ENCODE measurements around the gene SLC6A13. TPM values are rescaled to one million over a fixed set of nuclear protein-coding genes. Genes with fewer than 3 reads are reported as not detected.

SLC6A13 gene
- total and polyA plus RNA-seq, 9 donors, result 0.13 to 6.1 (median 0.75) TPM; not detected in 3

DNA sequence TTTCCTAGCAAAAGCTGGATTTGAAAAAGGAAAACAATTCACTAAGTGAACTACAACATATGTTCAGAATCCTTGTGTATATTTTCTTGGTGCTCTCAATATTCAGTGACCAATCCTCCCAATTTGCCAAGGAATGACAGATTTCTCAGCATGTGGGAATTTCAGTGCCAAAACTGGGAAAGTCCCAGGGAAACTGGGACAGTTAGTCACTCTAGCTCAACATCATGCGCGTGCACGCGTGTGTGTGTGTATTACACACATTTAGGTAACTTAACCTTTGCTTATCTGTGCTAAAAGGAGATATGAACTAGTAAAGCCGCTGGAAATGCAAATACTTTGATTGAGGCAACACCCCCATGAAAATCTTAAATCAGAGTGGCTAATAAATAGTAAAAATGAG is 26.1 kb upstream of the SLC6A13 start:
- no peak for DNase-seq
- no peak overlapping the region for H3K4me3 ChIP-seq
- intact Hi-C loops (cut with DNase I), result no loop called here
- no peaks in the 10 kb centered on the region for H3K9me3 ChIP-seq
- H3K36me3 ChIP-seq, result no peaks in the 10 kb centered on the region
- TF ChIP-seq, protein P1, sequence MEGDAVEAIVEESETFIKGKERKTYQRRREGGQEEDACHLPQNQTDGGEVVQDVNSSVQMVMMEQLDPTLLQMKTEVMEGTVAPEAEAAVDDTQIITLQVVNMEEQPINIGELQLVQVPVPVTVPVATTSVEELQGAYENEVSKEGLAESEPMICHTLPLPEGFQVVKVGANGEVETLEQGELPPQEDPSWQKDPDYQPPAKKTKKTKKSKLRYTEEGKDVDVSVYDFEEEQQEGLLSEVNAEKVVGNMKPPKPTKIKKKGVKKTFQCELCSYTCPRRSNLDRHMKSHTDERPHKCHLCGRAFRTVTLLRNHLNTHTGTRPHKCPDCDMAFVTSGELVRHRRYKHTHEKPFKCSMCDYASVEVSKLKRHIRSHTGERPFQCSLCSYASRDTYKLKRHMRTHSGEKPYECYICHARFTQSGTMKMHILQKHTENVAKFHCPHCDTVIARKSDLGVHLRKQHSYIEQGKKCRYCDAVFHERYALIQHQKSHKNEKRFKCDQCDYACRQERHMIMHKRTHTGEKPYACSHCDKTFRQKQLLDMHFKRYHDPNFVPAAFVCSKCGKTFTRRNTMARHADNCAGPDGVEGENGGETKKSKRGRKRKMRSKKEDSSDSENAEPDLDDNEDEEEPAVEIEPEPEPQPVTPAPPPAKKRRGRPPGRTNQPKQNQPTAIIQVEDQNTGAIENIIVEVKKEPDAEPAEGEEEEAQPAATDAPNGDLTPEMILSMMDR (IDR thresholded peaks at IDR 0.05), result no peak
- TF ChIP-seq POLR2A (IDR thresholded peaks at IDR 0.05), result no peak
- TF ChIP-seq EP300 (IDR thresholded peaks at IDR 0.05), result no peak
- H3K4me1 ChIP-seq (ENCODE audit: insufficient read depth), result no peaks in the 10 kb centered on the region
- no peak overlapping the region for H3K27ac ChIP-seq
- H3K27me3 ChIP-seq, result no peaks in the 10 kb centered on the region
- 79 to 83% (median 83%) methylated on average over 5 of the region's 5 CpGs for WGBS, 3 donors

DNA sequence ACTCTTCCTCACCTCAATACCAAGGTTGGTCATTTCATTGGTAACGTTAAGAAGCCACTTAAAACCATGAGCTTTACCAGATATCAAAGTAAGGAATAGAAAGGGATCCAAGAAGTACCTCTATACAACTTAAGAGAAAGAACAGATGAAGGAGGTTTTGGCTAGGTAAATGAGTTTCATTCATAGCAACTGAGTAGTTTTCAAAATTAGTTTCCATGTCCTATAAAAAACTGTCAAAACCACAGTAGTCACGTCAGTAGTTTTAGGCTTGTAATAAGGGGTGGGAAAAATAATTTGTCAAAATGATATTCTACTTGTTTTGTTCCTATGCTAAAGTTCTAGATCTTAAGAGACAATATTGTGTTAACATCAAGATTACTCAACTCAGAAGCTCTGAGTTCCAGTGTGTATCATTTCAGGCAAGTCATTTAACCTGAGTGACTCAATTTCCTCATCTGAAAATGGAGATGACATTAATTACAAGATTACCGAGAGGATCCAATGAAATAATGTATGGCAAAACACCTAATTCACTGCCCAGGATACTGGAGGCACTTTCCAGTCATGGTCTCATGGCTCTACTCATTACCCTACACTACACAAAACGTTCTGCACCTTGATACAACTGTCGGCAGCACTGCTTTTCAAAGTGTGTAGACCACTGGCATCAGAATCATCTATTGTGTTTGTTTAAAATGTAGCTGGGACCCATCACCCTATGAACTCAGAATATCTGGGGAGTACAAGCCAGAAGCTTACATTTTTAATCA is 24.1 kb upstream of the SLC6A13 start:
- DNase-seq, result no peak
- 94 to 95% (median 95%) methylated on average over 5 of the region's 5 CpGs for WGBS, 3 donors
- H3K36me3 ChIP-seq, result no peaks in the 10 kb centered on the region
- intact Hi-C loops (cut with DNase I), result no loop called here
- H3K27ac ChIP-seq, result no peak overlapping the region
- TF ChIP-seq EP300 (IDR thresholded peaks at IDR 0.05) (no peak), POLR2A (IDR thresholded peaks at IDR 0.05) (no peak)
- TF ChIP-seq, protein P1 (IDR thresholded peaks at IDR 0.05), result no peak
- H3K4me3 ChIP-seq, result no peak overlapping the region
- no peaks in the 10 kb centered on the region for H3K4me1 ChIP-seq (ENCODE audit: insufficient read depth)
- H3K27me3 ChIP-seq, result no peaks in the 10 kb centered on the region
- no peaks in the 10 kb centered on the region for H3K9me3 ChIP-seq

DNA sequence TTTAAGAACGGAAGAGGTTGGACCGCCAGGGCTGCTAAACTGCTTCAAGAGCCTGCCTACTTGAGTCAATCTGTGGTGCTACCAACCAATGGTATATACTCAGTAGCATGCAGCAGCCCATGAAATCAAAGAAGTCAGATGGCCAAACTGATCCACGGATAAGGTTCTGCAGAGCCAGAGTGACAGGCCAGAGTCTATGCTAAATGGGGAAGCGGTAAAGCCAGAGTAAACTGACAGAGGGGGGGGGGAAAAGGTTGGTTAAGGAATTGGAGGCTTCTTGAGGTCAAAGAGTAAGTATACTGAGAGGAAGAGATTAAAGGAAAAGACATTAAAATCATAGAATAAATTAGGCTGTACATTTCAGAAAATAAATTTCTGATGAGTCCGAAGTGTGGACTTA is 15.4 kb upstream of the SLC6A13 start:
- Histone ChIP-seq H3K9me3 (no peaks in the 10 kb centered on the region), H3K36me3 (no peaks in the 10 kb centered on the region), H3K27ac (no peak overlapping the region), H3K4me1 (ENCODE audit: insufficient read depth) (no peaks in the 10 kb centered on the region), H3K4me3 (no peak overlapping the region), H3K27me3 (no peaks in the 10 kb centered on the region)
- no peak for DNase-seq
- no peak for TF ChIP-seq EP300 (IDR thresholded peaks at IDR 0.05)
- TF ChIP-seq, protein P1 (IDR thresholded peaks at IDR 0.05), result no peak
- TF ChIP-seq POLR2A (IDR thresholded peaks at IDR 0.05), result no peak
- WGBS, 3 donors, result 95 to 98% (median 97%) methylated on average over 5 of the region's 5 CpGs
- intact Hi-C loops (cut with DNase I), result no loop called here

DNA sequence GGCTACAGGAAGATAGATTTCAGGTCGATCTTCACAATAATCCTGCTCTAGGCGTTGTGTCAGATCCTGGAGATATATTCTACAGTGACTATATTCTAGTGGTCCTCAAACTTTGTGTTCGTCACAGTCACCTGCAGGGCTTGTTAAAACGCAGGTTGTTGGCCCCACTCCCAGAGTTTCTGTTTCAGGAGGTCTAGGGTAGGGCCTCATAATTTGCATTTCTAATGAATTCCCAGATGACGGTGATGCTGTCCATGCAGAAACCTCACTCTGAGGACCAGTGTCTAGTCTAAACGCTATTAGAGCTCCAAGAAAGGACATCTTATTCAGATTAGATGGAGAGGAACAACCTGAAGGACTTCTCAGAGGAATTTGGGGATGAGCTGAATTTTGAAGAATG is 13.2 kb upstream of the SLC6A13 start:
- Histone ChIP-seq H3K4me1 (ENCODE audit: insufficient read depth) (peaks cover 1% of the 10 kb centered on the region), H3K27ac (no peak overlapping the region), H3K9me3 (no peaks in the 10 kb centered on the region), H3K4me3 (no peak overlapping the region), H3K27me3 (no peaks in the 10 kb centered on the region), H3K36me3 (no peaks in the 10 kb centered on the region)
- intact Hi-C loops (cut with DNase I), result no loop called here
- DNase-seq, result no peak
- 84 to 87% (median 85%) methylated on average over 6 of the region's 6 CpGs for WGBS, 3 donors
- TF ChIP-seq EP300 (IDR thresholded peaks at IDR 0.05) (no peak), POLR2A (IDR thresholded peaks at IDR 0.05) (no peak)
- TF ChIP-seq, protein P1 (IDR thresholded peaks at IDR 0.05), result no peak
